Pancreas (tissue), 10 donors: ENCODE results near the gene PCCA. TPM values are rescaled to one million over a fixed set of nuclear protein-coding genes. Genes with fewer than 3 reads are reported as not detected.
A peak's percentile ranks its signal among the peaks of the same experiment; 100 is the strongest.
"Not testable (repeated sequence)": the region's sequence is repeated elsewhere in the genome, so short reads cannot be mapped to it uniquely, and the experiment has no call there.

Experiments
- ATAC-seq, 4 donors: fragments of 200-7000 bp; cut with Tn5 transposase; one replicate each; pipeline versions ENCODE4 v1.8.0 to v1.9.1; 2020; ENCODE audit warnings: mild to moderate bottlenecking in 4 of 4, moderate library complexity in 4 of 4
- DNase-seq, 6 donors: peaks; one replicate each; pipeline ENCODE4 v3.0.0-alpha.2; 2020
- FAIRE-seq: peaks from 2 replicates; lab custom pipeline; 2012; peaks lifted over from hg19 to GRCh38; lab: Jason Lieb, UNC
- H3K27ac ChIP-seq, 4 donors: fragments of 200-600 bp; sonication (generic); 1 replicate in 3 of 4; 2 replicates in 1 of 4; pipeline versions ENCODE4 v1.5.0 to v1.8.0; 2020
- H3K27me3 ChIP-seq, 4 donors: fragments of 200-600 bp; one replicate each; pipeline ENCODE4 v1.8.0; 2021
- H3K36me3 ChIP-seq, 3 donors: fragments of 200-600 bp; sonication (generic) in 1 of 3; one replicate each; pipeline versions ENCODE4 v1.5.0 to v1.8.0; 2020 to 2021
- H3K4me1 ChIP-seq, 3 donors: fragments of 200-600 bp; one replicate each; pipeline ENCODE4 v1.8.0; 2021
- H3K4me3 ChIP-seq, 4 donors: fragments of 200-600 bp; sonication (generic) in 2 of 4; one replicate each; pipeline versions ENCODE4 v1.5.0 to v1.8.0; 2020 to 2021
- H3K9me3 ChIP-seq, 4 donors: fragments of 200-600 bp; one replicate each; pipeline ENCODE4 v1.8.0; 2021
- WGBS, 2 donors: extraction: QIAGEN DNeasy Blood & Tissue Kit; methylation state at CpG; one replicate each; pipeline ENCODE4 v1.1.7; 2013; 5-methylcytosine and 5-hydroxymethylcytosine counted together
- intact Hi-C, 3 donors: fragments of 100-400 bp; cut with DNase I; formaldehyde crosslinking; loops; one replicate each; pipeline versions ENCODE4 v1.11.1 to v1.14.2; 2022
- polyA plus RNA-seq, 2 donors: library from polyadenylated mRNA; stranded (reverse); fragments of 200-250 nt; gene quantifications; one replicate each; pipeline ENCODE4 v1.2.3, GENCODE V29; 2013
- total RNA-seq, 6 donors: library from RNA; stranded (reverse); fragmentation: NEBNext Ultra II Directional in 4 of 6; extraction: Animal tissue kit (Norgen Biotek cat#: 25700) in 4 of 6; gene quantifications; one replicate each; pipeline versions ENCODE4 v1.2.1 to v1.2.4, GENCODE V29; 2021 to 2023
- TF ChIP-seq, protein P1 (sequence below), 4 donors: fragments of 200-600 bp; sonication (generic) in 3 of 4; IDR thresholded peaks; one replicate each; pipeline versions ENCODE4 v1.5.0 to v1.8.0; 2021; ENCODE audit warnings: antibody characterized with exemption in 4 of 4
- donor health status: healthy with polysubstance abuse.
- donor health status: DM: no; HTN: no; CAD: no; lungs with moderate emphysema.
- donor health status: DM: no; HTN: no; CAD: no.
- donor health status: control.
- donor health status: control.
- donor health status: Bipolar disorder and iron deficiency.
- donor health status: DM: yes; HTN: yes; CAD: no.
- donor health status: DM: no; HTN: no; CAD: no.
- donor health status: DM: no; HTN: no; CAD: no.
- donor health status: DM: yes; HTN: yes; CAD: no.

The PCCA gene
- total and polyA plus RNA-seq, 8 donors, result 14.2 to 32.1 (median 24.1) TPM

DNA sequence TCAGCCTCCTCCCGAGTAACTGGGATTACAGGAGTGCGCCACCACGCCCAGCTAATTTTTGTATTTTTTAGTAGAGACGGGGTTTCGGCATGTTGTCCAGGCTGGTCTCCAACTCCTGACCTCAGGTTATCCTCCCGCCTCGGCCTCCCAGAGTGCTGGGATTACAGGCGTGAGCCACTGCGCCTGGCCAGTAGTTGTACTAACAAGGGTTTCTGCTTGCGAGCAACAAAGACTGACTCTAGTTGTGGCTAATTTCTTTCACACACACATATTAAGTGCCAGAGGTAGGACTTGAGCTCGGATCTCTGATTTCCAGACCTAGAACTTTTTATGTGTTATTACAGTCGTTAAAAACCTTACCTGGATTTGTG is 635 bp upstream of the PCCA start:
- no peak for DNase-seq
- Histone ChIP-seq H3K4me3 (peak overlapping the region; percentile 73 to 95 (median 86)), H3K36me3 (no peaks in the 10 kb centered on the region), H3K9me3 (no peaks in the 10 kb centered on the region), H3K27ac (peak overlapping the region; percentile 70 to 92 (median 84)), H3K27me3 (no peaks in the 10 kb centered on the region), H3K4me1 (peaks cover 0 to 8% (median 0%) of the 10 kb centered on the region in 3 donors)
- no peak for FAIRE-seq
- 31 to 54% methylated on average over 12 of the region's 12 CpGs for WGBS, 2 donors
- TF ChIP-seq, protein P1, sequence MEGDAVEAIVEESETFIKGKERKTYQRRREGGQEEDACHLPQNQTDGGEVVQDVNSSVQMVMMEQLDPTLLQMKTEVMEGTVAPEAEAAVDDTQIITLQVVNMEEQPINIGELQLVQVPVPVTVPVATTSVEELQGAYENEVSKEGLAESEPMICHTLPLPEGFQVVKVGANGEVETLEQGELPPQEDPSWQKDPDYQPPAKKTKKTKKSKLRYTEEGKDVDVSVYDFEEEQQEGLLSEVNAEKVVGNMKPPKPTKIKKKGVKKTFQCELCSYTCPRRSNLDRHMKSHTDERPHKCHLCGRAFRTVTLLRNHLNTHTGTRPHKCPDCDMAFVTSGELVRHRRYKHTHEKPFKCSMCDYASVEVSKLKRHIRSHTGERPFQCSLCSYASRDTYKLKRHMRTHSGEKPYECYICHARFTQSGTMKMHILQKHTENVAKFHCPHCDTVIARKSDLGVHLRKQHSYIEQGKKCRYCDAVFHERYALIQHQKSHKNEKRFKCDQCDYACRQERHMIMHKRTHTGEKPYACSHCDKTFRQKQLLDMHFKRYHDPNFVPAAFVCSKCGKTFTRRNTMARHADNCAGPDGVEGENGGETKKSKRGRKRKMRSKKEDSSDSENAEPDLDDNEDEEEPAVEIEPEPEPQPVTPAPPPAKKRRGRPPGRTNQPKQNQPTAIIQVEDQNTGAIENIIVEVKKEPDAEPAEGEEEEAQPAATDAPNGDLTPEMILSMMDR (IDR thresholded peaks at IDR 0.05), result no peak
- ATAC-seq, result peak in 3 of 4 donors; percentile 1 to 2 (median 1)
- intact Hi-C loops, result no loop called here

GRCh38 chr13:100089465-100090032 is 656 bp downstream of the PCCA start:
- peak; percentile 46 to 63 (median 58) for ATAC-seq
- Histone ChIP-seq H3K27me3 (no peaks in the 10 kb centered on the region), H3K4me1 (peaks cover 0 to 8% (median 0%) of the 10 kb centered on the region in 3 donors), H3K36me3 (no peaks in the 10 kb centered on the region), H3K27ac (peak overlapping the region; percentile 70 to 92 (median 84)), H3K4me3 (peak overlapping the region; percentile 73 to 95 (median 86)), H3K9me3 (no peaks in the 10 kb centered on the region)
- no peak for FAIRE-seq
- TF ChIP-seq, protein P1 (IDR thresholded peaks at IDR 0.05), result no peak
- WGBS, 2 donors, result 1% methylated on average over 13 of the region's 13 CpGs
- peak in 1 of 6 donors; percentile 35 for DNase-seq
- intact Hi-C loops, result no loop called here

DNA sequence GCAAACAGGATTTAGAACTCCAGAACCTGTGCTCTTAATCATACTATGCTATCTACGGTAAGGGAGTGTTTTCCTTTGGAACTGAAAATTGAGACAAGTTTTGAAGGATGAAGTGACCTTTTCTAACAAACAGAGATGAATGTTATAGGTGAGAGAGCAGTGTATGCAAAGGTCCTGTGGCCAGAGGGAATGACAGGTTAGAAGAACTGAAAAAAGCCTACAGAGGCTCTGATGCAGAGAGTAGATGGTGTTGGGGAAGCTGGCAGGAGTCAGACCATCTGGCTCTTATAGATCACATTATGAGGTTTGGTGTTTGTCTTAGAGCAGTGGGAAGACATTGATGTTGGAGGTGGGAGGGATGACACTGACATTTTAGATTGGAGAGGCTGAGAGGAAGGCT is 2.0 kb downstream of the PCCA start:
- 72 to 77% methylated on average over 1 of the region's 1 CpG for WGBS, 2 donors
- Histone ChIP-seq H3K27ac (no peak overlapping the region), H3K27me3 (no peaks in the 10 kb centered on the region), H3K4me3 (peak overlapping the region in 2 of 4 donors; percentile 79 to 93), H3K4me1 (peaks cover 0 to 8% (median 0%) of the 10 kb centered on the region in 3 donors), H3K36me3 (no peaks in the 10 kb centered on the region), H3K9me3 (no peaks in the 10 kb centered on the region)
- ATAC-seq (no peak), DNase-seq (no peak), FAIRE-seq (no peak)
- TF ChIP-seq, protein P1 (IDR thresholded peaks at IDR 0.05), result no peak
- intact Hi-C loops, result no loop called here

GRCh38 chr13:100091391-100091790 is 2.5 kb downstream of the PCCA start:
- H3K4me3 ChIP-seq, result no peak overlapping the region

GRCh38 chr13:100092273-100092672 is 3.4 kb downstream of the PCCA start:
- 96 to 97% methylated on average over 2 of the region's 2 CpGs for WGBS, 2 donors
- ATAC-seq, result not testable (repeated sequence)

More at GRCh38 chr13:100091391-100091790, 2.5 kb downstream of the PCCA start:
- Histone ChIP-seq H3K4me1 (peaks cover 0 to 8% (median 0%) of the 10 kb centered on the region in 3 donors), H3K36me3 (no peaks in the 10 kb centered on the region), H3K27me3 (no peaks in the 10 kb centered on the region), H3K27ac (no peak overlapping the region), H3K9me3 (no peaks in the 10 kb centered on the region)
- TF ChIP-seq, protein P1 (IDR thresholded peaks at IDR 0.05), result no peak
- WGBS, 2 donors, result 82% methylated on average over 2 of the region's 2 CpGs
- FAIRE-seq (no peak), DNase-seq (no peak), ATAC-seq (no peak)
- intact Hi-C loops, result no loop called here

More at GRCh38 chr13:100092273-100092672, 3.4 kb downstream of the PCCA start:
- H3K27me3 ChIP-seq, H3K4me1 ChIP-seq, intact Hi-C loops, H3K36me3 ChIP-seq, FAIRE-seq, H3K27ac ChIP-seq, H3K9me3 ChIP-seq, DNase-seq, H3K4me3 ChIP-seq: not testable (repeated sequence)
